Smooth muscle cell of the pulmonary artery (primary cell): ENCODE data around the gene SYCP3. TPM values are rescaled to one million over a fixed set of nuclear protein-coding genes. Genes with fewer than 3 reads are reported as not detected.

Source experiments
- total RNA-seq: library from RNA; depleted of rRNA; stranded (reverse); fragments of >200 nt; gene quantifications from 2 replicates; pipeline ENCODE4 v1.2.3, GENCODE V29; 2014

SYCP3 gene
- total RNA-seq = 0.07 and 0.33 TPM in 2 replicates

DNA sequence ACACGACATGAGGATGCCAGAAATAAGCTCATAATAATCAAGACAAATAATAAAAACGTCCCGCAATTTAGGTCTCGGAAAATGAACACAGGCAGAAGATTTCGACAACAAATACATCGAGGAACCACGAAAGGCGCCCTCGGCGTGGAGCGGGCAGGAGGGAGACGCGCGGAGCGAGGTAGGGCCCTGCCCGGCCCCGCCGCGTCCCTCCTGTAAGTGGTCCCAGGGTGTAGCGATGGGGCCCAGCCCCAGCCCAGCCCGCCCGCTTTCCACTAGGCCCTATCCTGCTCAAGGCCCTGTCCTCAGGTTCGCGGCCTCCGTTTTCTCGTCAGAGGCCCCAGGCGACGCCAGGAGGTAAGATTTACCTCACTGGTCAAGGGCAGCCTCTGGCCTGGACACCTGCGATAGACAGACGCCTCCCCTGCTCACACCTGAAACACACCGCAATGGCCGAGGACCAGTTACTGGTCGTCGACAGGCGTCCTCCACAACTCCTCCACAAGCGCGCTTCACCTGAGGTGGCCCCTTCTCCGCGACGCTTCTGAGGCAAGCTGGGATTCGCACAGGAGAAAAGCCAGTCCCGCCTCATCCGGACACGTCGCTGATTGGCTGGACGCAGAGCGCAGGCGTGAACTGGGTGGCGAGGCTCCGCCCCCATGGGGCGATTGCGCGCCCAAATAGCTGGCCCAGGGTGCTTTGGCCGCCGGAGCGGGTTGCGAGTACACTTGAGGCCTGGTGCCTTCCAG, at the start of gene SYCP3:
Gene SYCP3 (minus strand): TSS at position 543 of the 746 bp plus-strand sequence. CDS start 1,527 bp downstream, outside the sequence.

DNA sequence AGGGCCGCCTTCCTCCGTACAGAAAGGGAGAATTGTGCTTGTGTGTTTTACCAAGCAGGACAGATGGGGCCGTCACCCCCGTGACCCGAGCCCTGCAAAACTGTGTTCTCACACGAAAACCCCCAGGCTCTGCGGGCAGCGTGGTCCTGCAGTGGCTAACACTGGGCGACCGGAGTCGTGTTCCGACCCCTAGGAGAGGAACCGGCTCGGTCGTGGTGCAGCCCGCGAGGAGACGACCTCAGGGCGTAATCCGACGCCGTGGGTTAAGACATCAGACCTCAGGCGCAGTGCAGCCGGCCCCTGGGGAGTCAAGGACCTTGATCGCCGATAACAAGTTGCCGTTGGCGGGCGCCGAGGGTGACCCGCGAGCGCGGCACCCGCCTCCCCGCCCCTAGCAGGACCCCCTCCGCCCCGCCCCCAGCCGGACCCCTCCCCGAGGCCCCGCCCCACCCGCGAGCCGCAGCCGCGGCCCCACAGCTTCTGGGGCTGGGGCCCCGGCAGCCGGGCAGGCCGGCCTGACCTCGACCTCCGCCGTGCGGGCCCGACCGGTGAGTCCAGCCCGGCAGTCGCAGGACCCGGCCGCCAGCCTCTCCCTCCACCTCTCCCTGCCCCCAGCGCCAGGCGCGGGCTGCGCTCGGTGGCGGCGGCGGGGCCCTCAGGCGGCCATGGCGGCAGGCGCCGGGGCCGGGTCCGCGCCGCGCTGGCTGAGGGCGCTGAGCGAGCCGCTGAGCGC, 41.9 kb downstream of the SYCP3 start, which contains the start of gene CHPT1:
Gene CHPT1 (plus strand): TSS at position 444 of the 733 bp plus-strand sequence. CDS start 222 bp downstream, at position 666.

Other genes with a start within 250 kb of the SYCP3 start
- under 0.01 TPM in 1 of 2 replicates, not detected in the other for gene MYBPC1, start 144.5 kb downstream of the SYCP3 start, total RNA-seq
- 52.8 and 59.0 TPM in 2 replicates for gene CHPT1, start 41.8 kb downstream of the SYCP3 start, total RNA-seq
- gene GNPTAB, start 91.5 kb upstream of the SYCP3 start, total RNA-seq = 46.3 and 65.9 TPM in 2 replicates
- 32.7 and 85.3 TPM in 2 replicates for gene DRAM1, start 138.1 kb upstream of the SYCP3 start, total RNA-seq